Mesothelial cell of epicardium (in vitro differentiated cells): ENCODE data around the gene DACT3. TPM values are rescaled to one million over a fixed set of nuclear protein-coding genes. Genes with fewer than 3 reads are reported as not detected.

ENCODE experiments used
- DNase-seq, 2 experiments: peaks; one replicate each; pipeline ENCODE4 v3.0.0; 2021; ENCODE audit warnings: low spot score in 2 of 2; ENCODE audit not compliant: unreplicated experiment in 2 of 2
- H3K27ac Mint-ChIP-seq: 2 replicates; pipeline ENCODE4 v1.8.0; 2021; ENCODE audit warnings: mixed read lengths
- H3K27me3 Mint-ChIP-seq: 2 replicates; pipeline ENCODE4 v1.8.0; 2021; ENCODE audit warnings: low read depth, mixed read lengths
- H3K36me3 Mint-ChIP-seq: 2 replicates; pipeline ENCODE4 v1.8.0; 2021; ENCODE audit warnings: mixed read lengths
- H3K4me1 Mint-ChIP-seq: 2 replicates; pipeline ENCODE4 v1.8.0; 2021; ENCODE audit warnings: mixed read lengths
- H3K4me3 Mint-ChIP-seq: 2 replicates; pipeline ENCODE4 v1.8.0; 2021; ENCODE audit warnings: mild to moderate bottlenecking, moderate library complexity, mixed read lengths
- H3K9me3 Mint-ChIP-seq: 2 replicates; pipeline ENCODE4 v1.8.0; 2021; ENCODE audit warnings: mixed read lengths
- CTCF ChIP-seq: fragments of 200-600 bp; sonication (generic); IDR thresholded peaks from one replicate; pipeline ENCODE4 v1.5.0; 2021; ENCODE audit warnings: antibody characterized with exemption; ENCODE audit not compliant: unreplicated experiment
- total RNA-seq: library from RNA; stranded (reverse); gene quantifications from 3 replicates; pipeline ENCODE4 v1.2.1, GENCODE V29; 2021

DACT3 gene
- total RNA-seq, 1 donor from 2014 or later: 48.8 TPM

- TF ChIP-seq CTCF: no peak
- no peak overlapping the region for H3K27ac Mint-ChIP-seq
- H3K4me1 Mint-ChIP-seq: peaks cover 14% of the 10 kb centered on the region
- H3K36me3 Mint-ChIP-seq: peaks cover 7% of the 10 kb centered on the region
- DNase-seq: no peak
- H3K27me3 Mint-ChIP-seq: no peaks in the 10 kb centered on the region
- H3K4me3 Mint-ChIP-seq: no peak overlapping the region
- H3K9me3 Mint-ChIP-seq: no peaks in the 10 kb centered on the region
Observed at GRCh38 chr19:46613525-46613924, 47.5 kb downstream of the DACT3 start.

GRCh38 chr19:46611776-46612175, 49.2 kb downstream of the DACT3 start:
- H3K4me1 Mint-ChIP-seq: peaks cover 10% of the 10 kb centered on the region
- no peak for TF ChIP-seq CTCF
- no peaks in the 10 kb centered on the region for H3K27me3 Mint-ChIP-seq
- no peak for DNase-seq
- H3K9me3 Mint-ChIP-seq: no peaks in the 10 kb centered on the region
- no peak overlapping the region for H3K4me3 Mint-ChIP-seq
- peaks cover 7% of the 10 kb centered on the region for H3K36me3 Mint-ChIP-seq
- H3K27ac Mint-ChIP-seq: no peak overlapping the region

GRCh38 chr19:46610851-46611770, 49.9 kb downstream of the DACT3 start:
- TF ChIP-seq CTCF: no peak
- Mint-ChIP-seq H3K27me3 (no peaks in the 10 kb centered on the region), H3K36me3 (peaks cover 11% of the 10 kb centered on the region), H3K27ac (peak overlapping the region; percentile 24), H3K4me3 (no peak overlapping the region), H3K4me1 (peaks cover 7% of the 10 kb centered on the region), H3K9me3 (no peaks in the 10 kb centered on the region)
- DNase-seq: no peak

- no peak for TF ChIP-seq CTCF
- H3K4me3 Mint-ChIP-seq: no peak overlapping the region
- no peaks in the 10 kb centered on the region for H3K9me3 Mint-ChIP-seq
- peaks cover 6% of the 10 kb centered on the region for H3K4me1 Mint-ChIP-seq
- H3K36me3 Mint-ChIP-seq: peaks cover 11% of the 10 kb centered on the region
- H3K27ac Mint-ChIP-seq: no peak overlapping the region
- H3K27me3 Mint-ChIP-seq: no peaks in the 10 kb centered on the region
- no peak for DNase-seq
Observed at GRCh38 chr19:46610413-46610775, 50.6 kb downstream of the DACT3 start.

- Mint-ChIP-seq H3K36me3 (peaks cover 11% of the 10 kb centered on the region), H3K27ac (peak overlapping the region; percentile 26), H3K4me1 (peaks cover 6% of the 10 kb centered on the region), H3K27me3 (no peaks in the 10 kb centered on the region), H3K4me3 (no peak overlapping the region), H3K9me3 (no peaks in the 10 kb centered on the region)
- DNase-seq: no peak
- no peak for TF ChIP-seq CTCF
Observed at GRCh38 chr19:46609511-46610412, 51.2 kb downstream of the DACT3 start.
